GM12873 (cell line): ENCODE data around the gene SDK1.

Experiments used
- CTCF ChIP-seq: IDR thresholded peaks from 2 replicates; pipeline ENCODE4 v1.5.1; 2012; ENCODE audit warnings: low read depth, mild to moderate bottlenecking, moderate library complexity, low read length, control low read depth; ENCODE audit not compliant: insufficient read depth; ENCODE audit errors: missing control alignments

SDK1 gene

GRCh38 chr7:3533040-3533439, 232.0 kb downstream of the SDK1 start:
- no peak for TF ChIP-seq CTCF

GRCh38 chr7:3537210-3537875, 236.3 kb downstream of the SDK1 start:
- no peak for TF ChIP-seq CTCF

GRCh38 chr7:3538041-3538440, 237.0 kb downstream of the SDK1 start:
- TF ChIP-seq CTCF, result no peak

- no peak for TF ChIP-seq CTCF
Measured at GRCh38 chr7:3540456-3541220, 239.6 kb downstream of the SDK1 start.

- peak; percentile 18 for TF ChIP-seq CTCF
Measured at GRCh38 chr7:3544202-3544601, 243.2 kb downstream of the SDK1 start.

GRCh38 chr7:3548815-3549214, 247.8 kb downstream of the SDK1 start:
- TF ChIP-seq CTCF, result no peak

- TF ChIP-seq CTCF, result no peak
Measured at GRCh38 chr7:3549601-3550000, 248.5 kb downstream of the SDK1 start.
